GM12865 (cell line): ENCODE results near the gene DUSP16.

Experiments used
- DNase-seq: peaks from one replicate; pipeline ENCODE4 v3.0.0; 2010; ENCODE audit warnings: low read depth
- H3K4me3 ChIP-seq: 2 replicates; pipeline ENCODE4 v1.5.1; 2011; ENCODE audit warnings: mild to moderate bottlenecking, low read depth, low read length, control low read depth
- CTCF ChIP-seq: IDR thresholded peaks from 2 replicates; pipeline ENCODE4 v1.5.1; 2011; ENCODE audit warnings: low read length, control low read depth, low read depth, inconsistent platforms; ENCODE audit not compliant: insufficient read depth; ENCODE audit errors: missing control alignments

DUSP16 gene

GRCh38 chr12:12562016-12562483 is 613 bp downstream of the DUSP16 start:
- peak overlapping the region; percentile 100 for H3K4me3 ChIP-seq
- peak; percentile 57 for DNase-seq
- no peak for TF ChIP-seq CTCF

- TF ChIP-seq CTCF: no peak
- DNase-seq: peak; percentile 60
Observed at GRCh38 chr12:12561371-12562015, 1.2 kb downstream of the DUSP16 start.

GRCh38 chr12:12560587-12561370 is 1.9 kb downstream of the DUSP16 start:
- DNase-seq: peak; percentile 85
- H3K4me3 ChIP-seq: peak overlapping the region; percentile 100
- TF ChIP-seq CTCF: no peak

More at GRCh38 chr12:12561371-12562015, 1.2 kb downstream of the DUSP16 start:
- peak overlapping the region; percentile 100 for H3K4me3 ChIP-seq

- H3K4me3 ChIP-seq: peak overlapping the region; percentile 100
Observed at GRCh38 chr12:12559719-12560296, 2.9 kb downstream of the DUSP16 start.

GRCh38 chr12:12558291-12558690 is 4.4 kb downstream of the DUSP16 start:
- no peak for DNase-seq
- H3K4me3 ChIP-seq: peak overlapping the region; percentile 100; the same call in 1 of the 2 replicates
- no peak for TF ChIP-seq CTCF

More at GRCh38 chr12:12559719-12560296, 2.9 kb downstream of the DUSP16 start:
- no peak for DNase-seq
- no peak for TF ChIP-seq CTCF

GRCh38 chr12:12557733-12558132 is 4.9 kb downstream of the DUSP16 start:
- no peak overlapping the region for H3K4me3 ChIP-seq
- no peak for DNase-seq
- no peak for TF ChIP-seq CTCF
